Measurements from ENCODE around the gene NRL.

Gene NRL

DNA sequence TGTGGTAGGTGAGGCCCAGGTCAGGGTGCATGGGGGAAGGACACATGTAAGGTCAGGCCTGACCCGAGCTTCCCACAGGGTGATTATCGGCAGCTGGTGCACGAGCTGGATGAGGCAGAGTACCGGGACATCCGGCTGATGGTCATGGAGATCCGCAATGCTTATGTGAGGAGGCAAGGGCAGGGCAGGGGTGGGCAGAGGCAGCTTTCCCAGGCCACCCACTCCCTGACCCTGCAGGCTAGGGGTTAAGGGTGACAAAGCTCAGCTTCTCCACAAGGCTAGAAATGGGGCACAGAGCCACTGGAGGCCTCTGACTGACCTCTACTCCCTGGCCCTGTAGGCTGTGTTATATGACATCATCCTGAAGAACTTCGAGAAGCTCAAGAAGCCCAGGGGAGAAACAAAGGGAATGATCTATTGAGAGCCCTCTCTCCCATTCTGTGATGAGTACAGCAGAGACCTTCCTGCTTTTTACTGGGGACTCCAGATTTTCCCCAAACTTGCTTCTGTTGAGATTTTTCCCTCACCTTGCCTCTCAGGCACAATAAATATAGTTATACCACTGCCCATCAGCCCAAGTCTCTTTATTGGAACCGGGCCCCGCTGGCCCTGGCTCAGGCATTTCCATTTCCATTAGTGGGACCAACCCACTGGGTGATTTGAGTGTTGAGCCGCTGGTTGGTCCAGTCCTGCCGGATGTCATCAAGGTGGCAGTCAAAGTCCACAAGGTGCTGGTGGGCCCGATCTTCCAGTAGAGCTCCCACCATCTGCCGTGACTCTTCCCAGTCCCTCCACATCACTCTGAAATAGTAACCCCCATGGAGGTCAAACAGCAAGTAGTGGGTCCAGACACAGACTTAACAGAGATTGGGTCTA is 23.9 kb upstream of the NRL start:
- DNase-seq (ENCODE audit: low spot score in 2 of 2) (no peak), ATAC-seq (replicated peaks; ENCODE audit: extremely low read depth, poor library complexity, severe bottlenecking) (no peak)
- H3K27ac Mint-ChIP-seq (ENCODE audit: low read depth): peak overlapping the region; percentile 24
- no peaks in the 10 kb centered on the region for H3K9me3 Mint-ChIP-seq
- peaks cover 45% of the 10 kb centered on the region for H3K4me1 Mint-ChIP-seq
- no peaks in the 10 kb centered on the region for H3K27me3 Mint-ChIP-seq
- H3K4me3 Mint-ChIP-seq: peak overlapping the region; percentile 73
- peaks cover 17% of the 10 kb centered on the region for H3K36me3 Mint-ChIP-seq (ENCODE audit: insufficient read depth)

GRCh38 chr14:24137529-24138395 is 23.0 kb upstream of the NRL start:
- no peaks in the 10 kb centered on the region for H3K27me3 Mint-ChIP-seq
- peaks cover 17% of the 10 kb centered on the region for H3K36me3 Mint-ChIP-seq (ENCODE audit: insufficient read depth)
- ATAC-seq (replicated peaks; ENCODE audit: extremely low read depth, poor library complexity, severe bottlenecking) (no peak), DNase-seq (ENCODE audit: low spot score in 2 of 2) (no peak)
- peak overlapping the region; percentile 90 for H3K4me3 Mint-ChIP-seq
- H3K4me1 Mint-ChIP-seq: peaks cover 42% of the 10 kb centered on the region
- no peak overlapping the region for H3K27ac Mint-ChIP-seq (ENCODE audit: low read depth)
- no peaks in the 10 kb centered on the region for H3K9me3 Mint-ChIP-seq

GRCh38 chr14:24136684-24137528 is 22.2 kb upstream of the NRL start:
- Mint-ChIP-seq H3K4me1 (peaks cover 48% of the 10 kb centered on the region), H3K9me3 (no peaks in the 10 kb centered on the region), H3K27ac (ENCODE audit: low read depth) (peak overlapping the region; percentile 79), H3K4me3 (peak overlapping the region; percentile 90), H3K27me3 (no peaks in the 10 kb centered on the region), H3K36me3 (ENCODE audit: insufficient read depth) (peaks cover 15% of the 10 kb centered on the region)
- DNase-seq (ENCODE audit: low spot score in 2 of 2): no peak
- no peak for ATAC-seq (replicated peaks; ENCODE audit: extremely low read depth, poor library complexity, severe bottlenecking)

DNA sequence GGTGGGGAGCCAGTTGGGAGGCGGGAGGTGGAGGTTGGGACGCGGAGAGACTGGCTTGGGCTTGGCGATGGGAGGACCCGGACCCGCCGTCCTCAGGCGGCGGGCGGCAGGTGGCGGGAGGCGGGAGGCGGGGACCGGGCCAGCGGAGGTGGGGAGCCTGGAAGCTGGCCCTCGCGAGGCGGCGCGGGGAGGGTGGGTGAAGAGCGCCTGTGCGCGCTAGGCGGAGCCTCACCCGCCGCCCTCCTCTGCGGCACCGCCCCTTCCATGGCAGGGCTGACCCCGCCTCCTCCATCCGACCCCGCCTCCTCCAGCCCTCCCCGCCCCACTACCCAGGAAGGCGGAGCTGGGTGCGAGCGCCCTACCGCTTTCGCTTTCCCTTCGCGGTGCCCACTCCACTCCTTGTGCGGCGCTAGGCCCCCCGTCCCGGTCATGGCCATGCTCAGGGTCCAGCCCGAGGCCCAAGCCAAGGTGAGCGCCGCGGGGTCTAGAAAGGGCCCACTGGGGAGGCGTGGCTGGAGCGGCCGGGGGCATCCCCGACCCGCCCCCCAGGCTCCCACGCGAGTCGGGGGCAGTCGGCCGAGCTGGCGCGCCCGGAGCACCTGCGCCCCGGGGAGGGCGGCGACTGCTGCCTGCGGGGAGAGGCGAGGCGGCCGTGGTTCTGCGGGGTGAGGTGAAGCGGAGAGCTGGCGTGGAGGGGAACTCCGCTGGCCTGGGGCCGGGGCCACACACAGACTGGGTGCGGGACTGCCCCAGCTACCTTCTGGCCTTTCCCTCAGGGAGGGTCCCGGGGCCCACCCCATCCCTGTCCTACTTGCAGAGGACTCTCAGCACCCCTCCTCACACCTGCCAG is 21.3 kb upstream of the NRL start, which contains the start of gene PSME1:
Gene PSME1 (plus strand): TSS at position 361 of the 850 bp plus-strand sequence. CDS start 69 bp downstream, at position 430.
- DNase-seq (ENCODE audit: low spot score in 2 of 2): peak; percentile 92 to 93
- Mint-ChIP-seq H3K4me3 (peak within 1 kb of the TSS; percentile 90), H3K4me1 (peaks cover 51% of the 10 kb centered on the region), H3K36me3 (ENCODE audit: insufficient read depth) (peaks cover 12% of the 10 kb centered on the region), H3K27ac (ENCODE audit: low read depth) (peak within 1 kb of the TSS; percentile 89), H3K27me3 (no peaks in the 10 kb centered on the region), H3K9me3 (no peaks in the 10 kb centered on the region)
- peak; percentile 93 for ATAC-seq (replicated peaks; ENCODE audit: extremely low read depth, poor library complexity, severe bottlenecking)

- peaks cover 51% of the 10 kb centered on the region for H3K4me1 Mint-ChIP-seq
- peak overlapping the region; percentile 89 for H3K27ac Mint-ChIP-seq (ENCODE audit: low read depth)
- DNase-seq (ENCODE audit: low spot score in 2 of 2) (no peak), ATAC-seq (replicated peaks; ENCODE audit: extremely low read depth, poor library complexity, severe bottlenecking) (no peak)
- no peaks in the 10 kb centered on the region for H3K9me3 Mint-ChIP-seq
- no peaks in the 10 kb centered on the region for H3K27me3 Mint-ChIP-seq
- H3K4me3 Mint-ChIP-seq: peak overlapping the region; percentile 90
- H3K36me3 Mint-ChIP-seq (ENCODE audit: insufficient read depth): peaks cover 12% of the 10 kb centered on the region
Measured at GRCh38 chr14:24135584-24135833, 20.8 kb upstream of the NRL start.

GRCh38 chr14:24133735-24134134 is 19.0 kb upstream of the NRL start:
- Mint-ChIP-seq H3K9me3 (no peaks in the 10 kb centered on the region), H3K27me3 (no peaks in the 10 kb centered on the region), H3K36me3 (ENCODE audit: insufficient read depth) (peaks cover 13% of the 10 kb centered on the region), H3K4me1 (peaks cover 41% of the 10 kb centered on the region), H3K27ac (ENCODE audit: low read depth) (no peak overlapping the region), H3K4me3 (no peak overlapping the region)
- DNase-seq (ENCODE audit: low spot score in 2 of 2) (no peak), ATAC-seq (replicated peaks; ENCODE audit: extremely low read depth, poor library complexity, severe bottlenecking) (no peak)

GRCh38 chr14:24132976-24133375 is 18.2 kb upstream of the NRL start:
- H3K4me1 Mint-ChIP-seq: peaks cover 38% of the 10 kb centered on the region
- no peak overlapping the region for H3K4me3 Mint-ChIP-seq
- no peaks in the 10 kb centered on the region for H3K27me3 Mint-ChIP-seq
- H3K27ac Mint-ChIP-seq (ENCODE audit: low read depth): no peak overlapping the region
- ATAC-seq (replicated peaks; ENCODE audit: extremely low read depth, poor library complexity, severe bottlenecking) (no peak), DNase-seq (ENCODE audit: low spot score in 2 of 2) (no peak)
- no peaks in the 10 kb centered on the region for H3K9me3 Mint-ChIP-seq
- H3K36me3 Mint-ChIP-seq (ENCODE audit: insufficient read depth): peaks cover 10% of the 10 kb centered on the region

- ATAC-seq (replicated peaks; ENCODE audit: extremely low read depth, poor library complexity, severe bottlenecking) (no peak), DNase-seq (ENCODE audit: low spot score in 2 of 2) (no peak)
- H3K27ac Mint-ChIP-seq (ENCODE audit: low read depth): no peak overlapping the region
- H3K9me3 Mint-ChIP-seq: no peaks in the 10 kb centered on the region
- peak overlapping the region; percentile 41 for H3K4me3 Mint-ChIP-seq
- peaks cover 9% of the 10 kb centered on the region for H3K36me3 Mint-ChIP-seq (ENCODE audit: insufficient read depth)
- H3K4me1 Mint-ChIP-seq: peaks cover 32% of the 10 kb centered on the region
- no peaks in the 10 kb centered on the region for H3K27me3 Mint-ChIP-seq
Measured at GRCh38 chr14:24132061-24132685, 17.4 kb upstream of the NRL start.

DNA sequence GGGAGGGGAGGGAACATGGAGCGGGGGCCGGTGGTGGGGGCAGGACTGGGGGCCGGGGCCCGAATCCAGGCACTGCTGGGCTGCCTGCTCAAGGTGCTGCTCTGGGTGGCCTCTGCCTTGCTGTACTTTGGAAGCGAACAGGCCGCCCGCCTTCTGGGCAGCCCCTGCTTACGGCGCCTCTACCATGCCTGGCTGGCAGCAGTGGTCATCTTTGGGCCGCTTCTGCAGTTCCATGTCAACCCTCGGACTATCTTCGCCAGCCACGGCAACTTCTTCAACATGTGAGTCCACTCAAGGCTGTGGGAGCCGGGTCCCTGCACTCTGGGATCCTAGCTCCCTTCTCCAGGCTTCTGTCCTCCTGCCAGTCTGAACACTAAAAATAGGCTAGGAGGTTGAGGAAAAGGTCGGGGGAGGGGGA is 16.8 kb upstream of the NRL start:
- no peaks in the 10 kb centered on the region for H3K27me3 Mint-ChIP-seq
- H3K27ac Mint-ChIP-seq (ENCODE audit: low read depth): no peak overlapping the region
- peaks cover 3% of the 10 kb centered on the region for H3K36me3 Mint-ChIP-seq (ENCODE audit: insufficient read depth)
- no peaks in the 10 kb centered on the region for H3K9me3 Mint-ChIP-seq
- ATAC-seq (replicated peaks; ENCODE audit: extremely low read depth, poor library complexity, severe bottlenecking) (no peak), DNase-seq (ENCODE audit: low spot score in 2 of 2) (no peak)
- H3K4me1 Mint-ChIP-seq: peaks cover 26% of the 10 kb centered on the region
- H3K4me3 Mint-ChIP-seq: no peak overlapping the region

GRCh38 chr14:24130717-24131548 is 16.2 kb upstream of the NRL start:
- DNase-seq (ENCODE audit: low spot score in 2 of 2): no peak
- H3K9me3 Mint-ChIP-seq: no peaks in the 10 kb centered on the region
- H3K4me3 Mint-ChIP-seq: no peak overlapping the region
- no peaks in the 10 kb centered on the region for H3K27me3 Mint-ChIP-seq
- peaks cover 25% of the 10 kb centered on the region for H3K4me1 Mint-ChIP-seq
- no peak for ATAC-seq (replicated peaks; ENCODE audit: extremely low read depth, poor library complexity, severe bottlenecking)
- peaks cover 3% of the 10 kb centered on the region for H3K36me3 Mint-ChIP-seq (ENCODE audit: insufficient read depth)
- H3K27ac Mint-ChIP-seq (ENCODE audit: low read depth): no peak overlapping the region

GRCh38 chr14:24130380-24130716 is 15.6 kb upstream of the NRL start, which contains the start of gene FITM1:
Gene FITM1 (plus strand): TSS chr14:24130659. CDS start chr14:24131564, 905 bp downstream.
- no peak for DNase-seq (ENCODE audit: low spot score in 2 of 2)
- H3K27me3 Mint-ChIP-seq: no peaks in the 10 kb centered on the region
- H3K4me1 Mint-ChIP-seq: peaks cover 20% of the 10 kb centered on the region
- H3K4me3 Mint-ChIP-seq: no peak within 1 kb of the TSS
- H3K9me3 Mint-ChIP-seq: no peaks in the 10 kb centered on the region
- no peak within 1 kb of the TSS for H3K27ac Mint-ChIP-seq (ENCODE audit: low read depth)
- ATAC-seq (replicated peaks; ENCODE audit: extremely low read depth, poor library complexity, severe bottlenecking): no peak
- H3K36me3 Mint-ChIP-seq (ENCODE audit: insufficient read depth): peaks cover 3% of the 10 kb centered on the region
